Adipose tissue (tissue), 3 donors: ENCODE data around the gene OR51Q1. TPM values are rescaled to one million over a fixed set of nuclear protein-coding genes. Genes with fewer than 3 reads are reported as not detected.

Experiments
- H3K27ac ChIP-seq: one replicate; pipeline ENCODE4 v1.5.1; 2013; ENCODE audit warnings: low read depth, low read length
- WGBS, 3 donors: extraction: QIAGEN DNeasy Blood & Tissue Kit; methylation state at CpG; one replicate each; pipeline ENCODE4 v1.1.7; 2013; 5-methylcytosine and 5-hydroxymethylcytosine counted together
- polyA plus RNA-seq, 3 donors: library from polyadenylated mRNA; stranded (reverse); fragments of 200-250 nt; gene quantifications; one replicate each; pipeline ENCODE4 v1.2.3, GENCODE V29; 2013
- donor health status: healthy with polysubstance abuse.
- donor health status: Bipolar disorder and iron deficiency.
- donor health status: healthy.

The OR51Q1 gene
- not detected for polyA plus RNA-seq

GRCh38 chr11:5421811-5422210 lies at the start of gene OR51Q1:
OR51Q1 (plus strand) TSS chr11:5422111; CDS start chr11:5422201, 90 bp downstream.
- no peak within 1 kb of the TSS for H3K27ac ChIP-seq
- WGBS, 3 donors, result 85 to 89% (median 85%) methylated on average over 1 of the region's 1 CpG

- no peak overlapping the region for H3K27ac ChIP-seq
- 72 to 78% (median 73%) methylated on average over 4 of the region's 4 CpGs for WGBS, 3 donors
Observed at GRCh38 chr11:5380740-5381342, 41.1 kb upstream of the OR51Q1 start.

GRCh38 chr11:5383576-5383975 lies 38.3 kb upstream of the OR51Q1 start, which contains the start of gene OR51M1:
OR51M1 (plus strand) TSS chr11:5383812; CDS start chr11:5389399, 5,587 bp downstream.
- 46 to 79% (median 71%) methylated on average over 1 of the region's 1 CpG for WGBS, 3 donors

GRCh38 chr11:5384335-5384734 lies 37.6 kb upstream of the OR51Q1 start:
- no peak overlapping the region for H3K27ac ChIP-seq
- 63 to 77% (median 69%) methylated on average over 2 of the region's 2 CpGs for WGBS, 3 donors

More at GRCh38 chr11:5383576-5383975, 38.3 kb upstream of the OR51Q1 start, which contains the start of gene OR51M1:
- no peak within 1 kb of the TSS for H3K27ac ChIP-seq

GRCh38 chr11:5390210-5390609 lies 31.7 kb upstream of the OR51Q1 start:
- WGBS, 3 donors, result 69 to 81% (median 72%) methylated on average over 2 of the region's 2 CpGs
- H3K27ac ChIP-seq, result no peak overlapping the region

- no peak overlapping the region for H3K27ac ChIP-seq
Observed at GRCh38 chr11:5394091-5394490, 27.8 kb upstream of the OR51Q1 start.

GRCh38 chr11:5398936-5399335 lies 23.0 kb upstream of the OR51Q1 start:
- H3K27ac ChIP-seq, result no peak overlapping the region

GRCh38 chr11:5405173-5405572 lies 16.7 kb upstream of the OR51Q1 start:
- no peak overlapping the region for H3K27ac ChIP-seq

- no peak overlapping the region for H3K27ac ChIP-seq
- WGBS, 3 donors, result 54 to 69% (median 65%) methylated on average over 5 of the region's 5 CpGs
Observed at GRCh38 chr11:5420993-5421392, 918 bp upstream of the OR51Q1 start.

GRCh38 chr11:5423131-5423530 lies 1.2 kb downstream of the OR51Q1 start:
- 57 to 66% (median 61%) methylated on average over 3 of the region's 3 CpGs for WGBS, 3 donors
- no peak overlapping the region for H3K27ac ChIP-seq

- 22 to 43% (median 31%) methylated on average over 2 of the region's 2 CpGs for WGBS, 3 donors
- no peak within 1 kb of the TSS for H3K27ac ChIP-seq
Observed at GRCh38 chr11:5441414-5441813, 19.5 kb downstream of the OR51Q1 start, which contains the start of gene OR51I1. OR51I1 (minus strand) TSS chr11:5441514; CDS start chr11:5441514, 0 bp downstream.

GRCh38 chr11:5443835-5444393 lies 22.0 kb downstream of the OR51Q1 start:
- no peak overlapping the region for H3K27ac ChIP-seq
- 35 to 55% (median 53%) methylated on average over 2 of the region's 2 CpGs for whole genome bisulfite sequencing, 3 donors

GRCh38 chr11:5449023-5449422 lies 27.1 kb downstream of the OR51Q1 start, which contains the start of gene OR51I2:
OR51I2 (plus strand) TSS chr11:5449323; CDS start chr11:5453489, 4,166 bp downstream.
- WGBS, 3 donors, result 84 to 94% (median 93%) methylated on average over 2 of the region's 2 CpGs
- H3K27ac ChIP-seq, result no peak within 1 kb of the TSS

- no peak overlapping the region for H3K27ac ChIP-seq
- WGBS, 3 donors, result 47 to 81% (median 80%) methylated on average over 4 of the region's 4 CpGs
Observed at GRCh38 chr11:5449432-5449831, 27.5 kb downstream of the OR51Q1 start.

GRCh38 chr11:5460983-5461621 lies 39.2 kb downstream of the OR51Q1 start:
- 84 to 94% (median 90%) methylated on average over 14 of the region's 14 CpGs for WGBS, 3 donors
- no peak overlapping the region for H3K27ac ChIP-seq

- no peak overlapping the region for H3K27ac ChIP-seq
- 22 to 66% (median 55%) methylated on average over 2 of the region's 2 CpGs for WGBS, 3 donors
Observed at GRCh38 chr11:5467527-5467926, 45.6 kb downstream of the OR51Q1 start.
